Measurements from ENCODE around the gene MROH8. TPM values are rescaled to one million over a fixed set of nuclear protein-coding genes. Genes with fewer than 3 reads are reported as not detected.

Gene MROH8
- polyA plus RNA-seq, 1 of the 3 experiments (the other 2 are of a cell fraction), result 3.5 TPM

- TF ChIP-seq CTCF (IDR thresholded peaks at IDR 0.05) (peak; percentile 34), EZH2phosphoT487 (IDR thresholded peaks at IDR 0.05; ENCODE audit: borderline replicate concordance, low read depth) (no peak), SMC3 (IDR thresholded peaks at IDR 0.05; ENCODE audit: low read depth, low read length) (no peak), ELF1 (IDR thresholded peaks at IDR 0.05) (peak; percentile 85), TEAD4 (IDR thresholded peaks at IDR 0.05; ENCODE audit: borderline replicate concordance, insufficient read depth) (no peak), MEF2A (IDR thresholded peaks at IDR 0.05; ENCODE audit: borderline replicate concordance, low read depth) (no peak), SIN3A (IDR thresholded peaks at IDR 0.05; ENCODE audit: borderline replicate concordance, low read depth, low read length) (peak; percentile 29; the same call in 1 of the 2 replicates), FOSL2 (IDR thresholded peaks at IDR 0.05; ENCODE audit: borderline replicate concordance, low read depth) (peak; percentile 4; the same call in 1 of the 2 replicates)
- TF ChIP-seq, protein P1, sequence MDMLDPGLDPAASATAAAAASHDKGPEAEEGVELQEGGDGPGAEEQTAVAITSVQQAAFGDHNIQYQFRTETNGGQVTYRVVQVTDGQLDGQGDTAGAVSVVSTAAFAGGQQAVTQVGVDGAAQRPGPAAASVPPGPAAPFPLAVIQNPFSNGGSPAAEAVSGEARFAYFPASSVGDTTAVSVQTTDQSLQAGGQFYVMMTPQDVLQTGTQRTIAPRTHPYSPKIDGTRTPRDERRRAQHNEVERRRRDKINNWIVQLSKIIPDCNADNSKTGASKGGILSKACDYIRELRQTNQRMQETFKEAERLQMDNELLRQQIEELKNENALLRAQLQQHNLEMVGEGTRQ (IDR thresholded peaks at IDR 0.05; ENCODE audit: borderline replicate concordance, low read depth, low read length), result no peak
Observed at GRCh38 chr20:37095599-37096414, 83.5 kb downstream of the MROH8 start, which contains the start of gene RBL1 (continued).

DNA sequence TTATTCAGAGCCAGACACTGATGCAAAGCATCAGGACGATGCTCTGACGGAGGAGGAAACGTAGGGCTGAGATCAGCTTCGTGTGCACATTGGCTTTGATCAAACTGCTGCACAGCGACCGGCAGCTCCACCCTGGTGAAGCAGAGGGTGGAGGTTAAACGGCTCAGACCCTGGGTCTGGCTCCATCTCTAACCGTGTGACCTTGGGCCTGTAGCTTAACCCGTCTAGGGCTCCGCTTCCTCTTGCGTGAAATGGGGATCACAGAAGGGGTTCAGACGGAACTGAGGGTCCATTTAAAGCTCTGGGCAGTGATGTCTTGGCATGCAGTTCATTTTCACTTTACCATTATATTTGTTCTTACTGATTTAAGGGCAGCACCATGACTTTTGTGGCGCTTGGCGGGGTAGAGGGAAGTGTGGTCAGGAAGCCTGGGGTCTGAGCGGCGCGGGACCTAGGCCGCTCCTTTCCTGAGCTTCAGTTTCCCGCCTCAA, 84.2 kb downstream of the MROH8 start:
- Histone ChIP-seq H2AFZ (ENCODE audit: low read depth) (peak overlapping the region; percentile 96), H3K4me1 (ENCODE audit: control insufficient read depth in 1 of 2, insufficient read depth in 2 of 2, low read depth in 1 of 2, low read length in 1 of 2) (peaks cover 7% of the 10 kb centered on the region in 2 experiments; a peak in 2 of 4 replicates), H3K79me2 (ENCODE audit: insufficient read depth) (peaks cover 52% of the 10 kb centered on the region), H3K27me3 (ENCODE audit: insufficient read depth) (no peaks in the 10 kb centered on the region), H3K9me2 (no peaks in the 10 kb centered on the region), H4K20me1 (ENCODE audit: insufficient read depth) (no peaks in the 10 kb centered on the region), H3F3A (replicated peaks; ENCODE audit: insufficient read depth) (no peaks in the 10 kb centered on the region), H3K4me3 (ENCODE audit: low read depth in 2 of 2, low read length in 1 of 2) (peak overlapping the region; percentile 61 to 68), H3K4me2 (peak overlapping the region; percentile 98), H3K36me3 (replicated peaks in 1 of 2; ENCODE audit: control insufficient read depth in 1 of 2, insufficient read depth in 2 of 2, low read length in 1 of 2) (peaks cover 0 to 8% of the 10 kb centered on the region in 2 experiments), H3K9me3 (no peaks in the 10 kb centered on the region), H3K27ac (ENCODE audit: low read depth in 2 of 2, low read length in 1 of 2) (peak overlapping the region; percentile 41 to 54), H3K9ac (peak overlapping the region; percentile 84)
- ChIA-PET CTCF (interaction anchor here (0.7 to 2.1 kb wide), 4 partner anchors 8 to 83 kb away, joined by 3 to 7 read pairs (median 4); no protein-coding TSS in a partner anchor), POLR2A (interaction anchor here (0.9 to 1.4 kb wide), 4 partner anchors 11 to 286 kb away, joined by 3 to 9 read pairs (median 4); partner anchors contain the start of genes MROH8 and RPN2)
- 7% methylated on average over 18 of the region's 19 CpGs for WGBS (ENCODE audit: low lambda C conversion rate)
- TF ChIP-seq, protein P2, sequence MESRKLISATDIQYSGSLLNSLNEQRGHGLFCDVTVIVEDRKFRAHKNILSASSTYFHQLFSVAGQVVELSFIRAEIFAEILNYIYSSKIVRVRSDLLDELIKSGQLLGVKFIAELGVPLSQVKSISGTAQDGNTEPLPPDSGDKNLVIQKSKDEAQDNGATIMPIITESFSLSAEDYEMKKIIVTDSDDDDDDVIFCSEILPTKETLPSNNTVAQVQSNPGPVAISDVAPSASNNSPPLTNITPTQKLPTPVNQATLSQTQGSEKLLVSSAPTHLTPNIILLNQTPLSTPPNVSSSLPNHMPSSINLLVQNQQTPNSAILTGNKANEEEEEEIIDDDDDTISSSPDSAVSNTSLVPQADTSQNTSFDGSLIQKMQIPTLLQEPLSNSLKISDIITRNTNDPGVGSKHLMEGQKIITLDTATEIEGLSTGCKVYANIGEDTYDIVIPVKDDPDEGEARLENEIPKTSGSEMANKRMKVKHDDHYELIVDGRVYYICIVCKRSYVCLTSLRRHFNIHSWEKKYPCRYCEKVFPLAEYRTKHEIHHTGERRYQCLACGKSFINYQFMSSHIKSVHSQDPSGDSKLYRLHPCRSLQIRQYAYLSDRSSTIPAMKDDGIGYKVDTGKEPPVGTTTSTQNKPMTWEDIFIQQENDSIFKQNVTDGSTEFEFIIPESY (IDR thresholded peaks at IDR 0.05; ENCODE audit: borderline replicate concordance, low read depth), result no peak
- TF ChIP-seq ELF1 (IDR thresholded peaks at IDR 0.05), result no peak
- no peak for TF ChIP-seq TAF1 (IDR thresholded peaks at IDR 0.05; ENCODE audit: borderline replicate concordance, low read depth, low read length)
- TF ChIP-seq SMC3 (IDR thresholded peaks at IDR 0.05; ENCODE audit: low read depth, low read length), result no peak
- no peak for TF ChIP-seq EP300 (IDR thresholded peaks at IDR 0.05; ENCODE audit: borderline replicate concordance in 1 of 2, low read depth in 1 of 2, low read length in 1 of 2)
- TF ChIP-seq EZH2phosphoT487 (IDR thresholded peaks at IDR 0.05; ENCODE audit: borderline replicate concordance, low read depth), result no peak
- TF ChIP-seq, protein P3, sequence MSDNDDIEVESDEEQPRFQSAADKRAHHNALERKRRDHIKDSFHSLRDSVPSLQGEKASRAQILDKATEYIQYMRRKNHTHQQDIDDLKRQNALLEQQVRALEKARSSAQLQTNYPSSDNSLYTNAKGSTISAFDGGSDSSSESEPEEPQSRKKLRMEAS (IDR thresholded peaks at IDR 0.05; ENCODE audit: low read depth), result no peak
- TF ChIP-seq GATA2 (CRISPR knock-in tag; IDR thresholded peaks at IDR 0.05), result no peak
- TF ChIP-seq RFX5 (IDR thresholded peaks at IDR 0.05; ENCODE audit: low read length), result no peak
- no peak for TF ChIP-seq USF1 (IDR thresholded peaks at IDR 0.05; ENCODE audit: borderline replicate concordance, low read depth)
- no peak for TF ChIP-seq GABPA (IDR thresholded peaks at IDR 0.05; ENCODE audit: low read depth)
- peak; percentile 56 for DNase-seq
